GM23338 (cell line): ENCODE data around the gene KIF6. TPM values are rescaled to one million over a fixed set of nuclear protein-coding genes. Genes with fewer than 3 reads are reported as not detected.

Experiments used
- ATAC-seq: fragments of 200-7000 bp; cut with Tn5 transposase; 3 replicates; pipeline ENCODE4 v1.9.1; 2020
- DNase-seq: peaks from one replicate; pipeline ENCODE4 v3.0.0-alpha.2; 2015; ENCODE audit warnings: low spot score
- H2AFZ ChIP-seq: fragments of 200-600 bp; sonication (generic); 2 replicates; pipeline ENCODE4 v1.8.0; 2016; ENCODE audit warnings: antibody characterized with exemption, mild to moderate bottlenecking, moderate library complexity
- H3F3A ChIP-seq: fragments of 200-600 bp; sonication (generic); replicated peaks from 2 replicates; pipeline ENCODE4 v1.8.0; 2017; ENCODE audit warnings: antibody characterized with exemption, mixed run types, low read depth
- H3K27ac ChIP-seq: fragments of 200-600 bp; sonication (generic); 2 replicates; pipeline ENCODE4 v1.6.1; 2016; ENCODE audit warnings: low read depth
- H3K27me3 ChIP-seq: fragments of 200-600 bp; sonication (generic); 2 replicates; pipeline ENCODE4 v1.8.0; 2016; ENCODE audit warnings: mild to moderate bottlenecking, mixed run types, moderate library complexity; ENCODE audit not compliant: insufficient read depth
- H3K36me3 ChIP-seq: fragments of 200-600 bp; sonication (generic); 2 replicates; pipeline ENCODE4 v1.8.0; 2016; ENCODE audit warnings: mild to moderate bottlenecking; ENCODE audit not compliant: insufficient read depth
- H3K4me1 ChIP-seq: fragments of 200-600 bp; sonication (generic); 2 replicates; pipeline ENCODE4 v1.8.0; 2016; ENCODE audit warnings: mild to moderate bottlenecking, moderate library complexity; ENCODE audit not compliant: insufficient read depth
- H3K4me2 ChIP-seq: fragments of 200-600 bp; sonication (generic); 2 replicates; pipeline ENCODE4 v1.7.1; 2017; ENCODE audit warnings: mixed run types
- H3K4me3 ChIP-seq: fragments of 200-600 bp; sonication (generic); 2 replicates; pipeline ENCODE4 v1.6.1; 2016; ENCODE audit warnings: mixed run types
- H3K79me2 ChIP-seq: fragments of 200-600 bp; sonication (generic); replicated peaks from 2 replicates; pipeline ENCODE4 v1.8.0; 2017; ENCODE audit warnings: mild to moderate bottlenecking; ENCODE audit not compliant: insufficient read depth
- H3K9me2 ChIP-seq: fragments of 200-600 bp; sonication (generic); 2 replicates; pipeline ENCODE4 v1.8.0; 2017; ENCODE audit not compliant: insufficient read depth
- H4K20me1 ChIP-seq: fragments of 200-600 bp; sonication (generic); replicated peaks from 2 replicates; pipeline ENCODE4 v1.8.0; 2017; ENCODE audit warnings: mild to moderate bottlenecking; ENCODE audit not compliant: insufficient read depth
- H3K27ac Mint-ChIP-seq: 2 replicates; pipeline ENCODE4 v1.8.0; 2020; ENCODE audit warnings: inconsistent platforms, mild to moderate bottlenecking, moderate library complexity, mixed read lengths
- H3K27me3 Mint-ChIP-seq: 3 replicates; pipeline ENCODE4 v1.8.0; 2022; ENCODE audit warnings: low read depth, mild to moderate bottlenecking, moderate library complexity, mixed read lengths, inconsistent platforms; ENCODE audit not compliant: insufficient read depth, poor library complexity
- H3K36me3 Mint-ChIP-seq: 3 replicates; pipeline ENCODE4 v1.8.0; 2021; ENCODE audit warnings: low read depth, mild to moderate bottlenecking, inconsistent platforms, moderate library complexity, mixed read lengths
- H3K4me1 Mint-ChIP-seq: 3 replicates; pipeline ENCODE4 v1.8.0; 2020; ENCODE audit warnings: mild to moderate bottlenecking, inconsistent platforms, mixed read lengths
- H3K4me3 Mint-ChIP-seq: 3 replicates; pipeline ENCODE4 v1.8.0; 2021; ENCODE audit warnings: moderate library complexity, mild to moderate bottlenecking, inconsistent platforms, mixed read lengths
- H3K9me3 Mint-ChIP-seq: 3 replicates; pipeline ENCODE4 v1.8.0; 2020; ENCODE audit warnings: moderate library complexity, mild to moderate bottlenecking, inconsistent platforms, mixed read lengths
- CREB1 ChIP-seq: fragments of 250-450 bp; sonication (Bioruptor Pico); IDR thresholded peaks from 2 replicates; pipeline ENCODE4 v1.5.0; 2020; ENCODE audit warnings: low read depth, mild to moderate bottlenecking, moderate library complexity
- EZH2 ChIP-seq: fragments of 200-600 bp; sonication (generic); IDR thresholded peaks from one replicate; pipeline ENCODE4 v1.8.0; 2017; ENCODE audit warnings: antibody characterized with exemption, mild to moderate bottlenecking, low read depth; ENCODE audit not compliant: unreplicated experiment
- EZH2phosphoT487 ChIP-seq: fragments of 200-600 bp; sonication (generic); IDR thresholded peaks from one replicate; pipeline ENCODE4 v1.8.1; 2018; ENCODE audit warnings: antibody characterized with exemption; ENCODE audit not compliant: unreplicated experiment
- JUNB ChIP-seq: IDR thresholded peaks from one replicate; pipeline ENCODE4 v1.6.1; 2016; ENCODE audit warnings: antibody characterized with exemption; ENCODE audit not compliant: unreplicated experiment
- NANOG ChIP-seq: IDR thresholded peaks from 2 replicates; pipeline ENCODE4 v1.6.1; 2016; ENCODE audit warnings: antibody characterized with exemption, borderline replicate concordance
- POLR2AphosphoS5 ChIP-seq: IDR thresholded peaks from 2 replicates; pipeline ENCODE4 v1.6.1; 2016; ENCODE audit warnings: antibody characterized with exemption, low read depth
- STAT1 ChIP-seq: IDR thresholded peaks from one replicate; pipeline ENCODE4 v1.6.1; 2016; ENCODE audit warnings: antibody characterized with exemption; ENCODE audit not compliant: unreplicated experiment
- polyA plus RNA-seq: library from polyadenylated mRNA; unstranded; fragments of >200 nt; fragmentation: Nextera tagmentation; extraction: Ambion mirVana; gene quantifications from 2 replicates; pipeline ENCODE4 v1.2.1, GENCODE V29; 2016
- total RNA-seq: library from RNA; depleted of rRNA; stranded (reverse); fragments of >200 nt; shearing (Covaris generic); gene quantifications from 2 replicates; pipeline ENCODE4 v1.2.3, GENCODE V29; 2014
- TF ChIP-seq, protein P1 (sequence below): IDR thresholded peaks from one replicate; pipeline ENCODE4 v1.6.1; 2018; ENCODE audit warnings: antibody characterized with exemption; ENCODE audit not compliant: unreplicated experiment
- TF ChIP-seq, protein P2 (sequence below): IDR thresholded peaks from 2 replicates; pipeline ENCODE4 v1.6.1; 2016; ENCODE audit warnings: antibody characterized with exemption
- TF ChIP-seq, protein P3 (sequence below), 2 experiments: fragments of 200-600 bp in 1 of 2; sonication (generic) in 1 of 2; conservative IDR thresholded peaks; 2 replicates each; pipeline versions ENCODE4 v1.5.1 to v1.6.1; 2016 to 2017; ENCODE audit warnings: antibody characterized with exemption in 2 of 2, low read depth in 2 of 2, mild to moderate bottlenecking in 2 of 2, moderate library complexity in 1 of 2

Gene KIF6
- total and polyA plus RNA-seq, 2 experiments from 2014 or later: 0.87 to 1.7 TPM

DNA sequence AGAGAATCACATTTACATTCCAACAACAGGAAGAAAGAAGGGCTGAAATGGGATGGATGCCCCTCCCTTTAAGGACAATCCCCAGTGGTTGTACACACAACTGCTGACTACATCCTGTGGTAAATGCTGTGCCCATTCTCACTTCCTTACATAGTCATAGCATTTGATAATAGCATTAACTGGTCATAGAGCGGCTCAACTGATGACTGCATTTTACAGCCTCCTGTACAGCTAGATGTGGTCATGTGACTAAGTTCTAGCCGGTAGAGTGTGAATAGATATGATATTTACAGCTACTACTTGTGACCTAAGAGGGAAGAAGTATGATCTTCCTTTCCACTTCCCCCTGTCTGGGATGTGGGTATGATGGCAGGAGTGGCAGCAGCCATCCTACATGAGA lies 435.7 kb downstream of the KIF6 start:
- H3K79me2 ChIP-seq: no peaks in the 10 kb centered on the region
- H3K36me3 ChIP-seq: no peaks in the 10 kb centered on the region
- Mint-ChIP-seq H3K27me3 (peaks cover 28% of the 10 kb centered on the region), H3K4me3 (no peak overlapping the region), H3K36me3 (no peaks in the 10 kb centered on the region; the same call in 2 of the 3 replicates), H3K9me3 (no peaks in the 10 kb centered on the region; the same call in 2 of the 3 replicates), H3K27ac (no peak overlapping the region), H3K4me1 (peaks cover 26% of the 10 kb centered on the region)
- no peak overlapping the region for H2AFZ ChIP-seq
- ATAC-seq: no peak
- no peak overlapping the region for H3K4me3 ChIP-seq
- peaks cover 41% of the 10 kb centered on the region for H3K4me1 ChIP-seq
- H3F3A ChIP-seq: no peaks in the 10 kb centered on the region
- no peaks in the 10 kb centered on the region for H4K20me1 ChIP-seq
- TF ChIP-seq POLR2AphosphoS5 (no peak), JUNB (no peak), CREB1 (CRISPR knock-in tag) (no peak), NANOG (no peak), STAT1 (no peak), EZH2phosphoT487 (no peak), EZH2 (no peak)
- TF ChIP-seq, protein P1, sequence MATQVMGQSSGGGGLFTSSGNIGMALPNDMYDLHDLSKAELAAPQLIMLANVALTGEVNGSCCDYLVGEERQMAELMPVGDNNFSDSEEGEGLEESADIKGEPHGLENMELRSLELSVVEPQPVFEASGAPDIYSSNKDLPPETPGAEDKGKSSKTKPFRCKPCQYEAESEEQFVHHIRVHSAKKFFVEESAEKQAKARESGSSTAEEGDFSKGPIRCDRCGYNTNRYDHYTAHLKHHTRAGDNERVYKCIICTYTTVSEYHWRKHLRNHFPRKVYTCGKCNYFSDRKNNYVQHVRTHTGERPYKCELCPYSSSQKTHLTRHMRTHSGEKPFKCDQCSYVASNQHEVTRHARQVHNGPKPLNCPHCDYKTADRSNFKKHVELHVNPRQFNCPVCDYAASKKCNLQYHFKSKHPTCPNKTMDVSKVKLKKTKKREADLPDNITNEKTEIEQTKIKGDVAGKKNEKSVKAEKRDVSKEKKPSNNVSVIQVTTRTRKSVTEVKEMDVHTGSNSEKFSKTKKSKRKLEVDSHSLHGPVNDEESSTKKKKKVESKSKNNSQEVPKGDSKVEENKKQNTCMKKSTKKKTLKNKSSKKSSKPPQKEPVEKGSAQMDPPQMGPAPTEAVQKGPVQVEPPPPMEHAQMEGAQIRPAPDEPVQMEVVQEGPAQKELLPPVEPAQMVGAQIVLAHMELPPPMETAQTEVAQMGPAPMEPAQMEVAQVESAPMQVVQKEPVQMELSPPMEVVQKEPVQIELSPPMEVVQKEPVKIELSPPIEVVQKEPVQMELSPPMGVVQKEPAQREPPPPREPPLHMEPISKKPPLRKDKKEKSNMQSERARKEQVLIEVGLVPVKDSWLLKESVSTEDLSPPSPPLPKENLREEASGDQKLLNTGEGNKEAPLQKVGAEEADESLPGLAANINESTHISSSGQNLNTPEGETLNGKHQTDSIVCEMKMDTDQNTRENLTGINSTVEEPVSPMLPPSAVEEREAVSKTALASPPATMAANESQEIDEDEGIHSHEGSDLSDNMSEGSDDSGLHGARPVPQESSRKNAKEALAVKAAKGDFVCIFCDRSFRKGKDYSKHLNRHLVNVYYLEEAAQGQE: no peak
- TF ChIP-seq, protein P2, sequence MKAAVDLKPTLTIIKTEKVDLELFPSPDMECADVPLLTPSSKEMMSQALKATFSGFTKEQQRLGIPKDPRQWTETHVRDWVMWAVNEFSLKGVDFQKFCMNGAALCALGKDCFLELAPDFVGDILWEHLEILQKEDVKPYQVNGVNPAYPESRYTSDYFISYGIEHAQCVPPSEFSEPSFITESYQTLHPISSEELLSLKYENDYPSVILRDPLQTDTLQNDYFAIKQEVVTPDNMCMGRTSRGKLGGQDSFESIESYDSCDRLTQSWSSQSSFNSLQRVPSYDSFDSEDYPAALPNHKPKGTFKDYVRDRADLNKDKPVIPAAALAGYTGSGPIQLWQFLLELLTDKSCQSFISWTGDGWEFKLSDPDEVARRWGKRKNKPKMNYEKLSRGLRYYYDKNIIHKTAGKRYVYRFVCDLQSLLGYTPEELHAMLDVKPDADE: no peak
- no peak overlapping the region for H3K4me2 ChIP-seq
- no peak overlapping the region for H3K27ac ChIP-seq
- peaks cover 34% of the 10 kb centered on the region for H3K9me2 ChIP-seq
- no peak for DNase-seq
- H3K27me3 ChIP-seq: no peaks in the 10 kb centered on the region

DNA sequence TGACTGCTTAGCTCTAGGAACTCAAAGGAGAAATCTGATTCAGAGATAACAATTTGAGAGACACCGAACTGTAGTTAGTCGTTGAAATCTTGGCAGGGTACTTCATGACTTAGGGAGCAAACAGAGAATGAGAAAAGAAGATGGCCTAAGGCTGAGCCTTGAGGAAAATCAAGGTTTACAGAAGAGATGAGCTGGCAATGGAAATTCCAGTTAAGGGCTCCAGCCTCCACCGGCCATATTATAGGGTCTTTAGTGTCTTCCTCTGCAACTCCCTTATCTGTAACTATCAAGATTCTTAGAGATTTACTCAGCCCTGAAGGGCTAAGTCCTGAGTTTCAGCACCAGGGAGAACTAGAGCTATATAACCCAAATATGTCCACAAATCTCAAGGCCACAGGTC lies 437.6 kb downstream of the KIF6 start:
- peaks cover 34% of the 10 kb centered on the region for H3K9me2 ChIP-seq
- H3K27me3 ChIP-seq: no peaks in the 10 kb centered on the region
- no peak overlapping the region for H3K4me3 ChIP-seq
- H3K36me3 ChIP-seq: no peaks in the 10 kb centered on the region
- Mint-ChIP-seq H3K4me3 (no peak overlapping the region), H3K36me3 (no peaks in the 10 kb centered on the region; the same call in 2 of the 3 replicates), H3K4me1 (peaks cover 24% of the 10 kb centered on the region), H3K27me3 (peaks cover 19% of the 10 kb centered on the region), H3K9me3 (no peaks in the 10 kb centered on the region; the same call in 2 of the 3 replicates), H3K27ac (no peak overlapping the region)
- ATAC-seq: no peak
- no peak overlapping the region for H3K4me2 ChIP-seq
- H4K20me1 ChIP-seq: no peaks in the 10 kb centered on the region
- H3K79me2 ChIP-seq: no peaks in the 10 kb centered on the region
- no peaks in the 10 kb centered on the region for H3F3A ChIP-seq
- H2AFZ ChIP-seq: no peak overlapping the region
- DNase-seq: no peak
- no peak overlapping the region for H3K27ac ChIP-seq
- peaks cover 31% of the 10 kb centered on the region for H3K4me1 ChIP-seq
- TF ChIP-seq EZH2: no peak
- TF ChIP-seq, protein P2: no peak
- TF ChIP-seq, protein P3, sequence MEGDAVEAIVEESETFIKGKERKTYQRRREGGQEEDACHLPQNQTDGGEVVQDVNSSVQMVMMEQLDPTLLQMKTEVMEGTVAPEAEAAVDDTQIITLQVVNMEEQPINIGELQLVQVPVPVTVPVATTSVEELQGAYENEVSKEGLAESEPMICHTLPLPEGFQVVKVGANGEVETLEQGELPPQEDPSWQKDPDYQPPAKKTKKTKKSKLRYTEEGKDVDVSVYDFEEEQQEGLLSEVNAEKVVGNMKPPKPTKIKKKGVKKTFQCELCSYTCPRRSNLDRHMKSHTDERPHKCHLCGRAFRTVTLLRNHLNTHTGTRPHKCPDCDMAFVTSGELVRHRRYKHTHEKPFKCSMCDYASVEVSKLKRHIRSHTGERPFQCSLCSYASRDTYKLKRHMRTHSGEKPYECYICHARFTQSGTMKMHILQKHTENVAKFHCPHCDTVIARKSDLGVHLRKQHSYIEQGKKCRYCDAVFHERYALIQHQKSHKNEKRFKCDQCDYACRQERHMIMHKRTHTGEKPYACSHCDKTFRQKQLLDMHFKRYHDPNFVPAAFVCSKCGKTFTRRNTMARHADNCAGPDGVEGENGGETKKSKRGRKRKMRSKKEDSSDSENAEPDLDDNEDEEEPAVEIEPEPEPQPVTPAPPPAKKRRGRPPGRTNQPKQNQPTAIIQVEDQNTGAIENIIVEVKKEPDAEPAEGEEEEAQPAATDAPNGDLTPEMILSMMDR (conservative IDR thresholded peaks at IDR 0.05; ENCODE audit: low read depth in 2 of 2): no peak
